ENCODE results near the gene NAA40.

Gene NAA40

GRCh38 chr11:63938479-63939396 is at the start of gene NAA40:
Gene NAA40, plus strand, starts transcription at chr11:63939002. Its CDS starts 95 bp downstream, at chr11:63939097.
- peak; percentile 97 for DNase-seq (ENCODE audit: low spot score)

GRCh38 chr11:63889344-63889743 is 49.5 kb upstream of the NAA40 start:
- no peak for DNase-seq (ENCODE audit: low spot score)

GRCh38 chr11:63890368-63890767 is 48.4 kb upstream of the NAA40 start:
- DNase-seq (ENCODE audit: low spot score): no peak

- DNase-seq (ENCODE audit: low spot score): no peak
These were observed 46.6 kb upstream of the NAA40 start for GRCh38 chr11:63892228-63892627.

- DNase-seq (ENCODE audit: low spot score): no peak
These were observed 45.4 kb upstream of the NAA40 start for GRCh38 chr11:63893355-63893754.

- DNase-seq (ENCODE audit: low spot score): no peak
These were observed 42.7 kb upstream of the NAA40 start for GRCh38 chr11:63896071-63896470.

GRCh38 chr11:63897459-63898146 is 41.2 kb upstream of the NAA40 start:
- no peak for DNase-seq (ENCODE audit: low spot score)

GRCh38 chr11:63901660-63902059 is 37.1 kb upstream of the NAA40 start:
- DNase-seq (ENCODE audit: low spot score): no peak

- no peak for DNase-seq (ENCODE audit: low spot score)
These were observed 34.9 kb upstream of the NAA40 start for GRCh38 chr11:63903884-63904283.

GRCh38 chr11:63904743-63905142 is 34.1 kb upstream of the NAA40 start:
- DNase-seq (ENCODE audit: low spot score): no peak

- DNase-seq (ENCODE audit: low spot score): no peak
These were observed 33.6 kb upstream of the NAA40 start for GRCh38 chr11:63905179-63905578.

GRCh38 chr11:63906087-63906486 is 32.7 kb upstream of the NAA40 start:
- DNase-seq (ENCODE audit: low spot score): no peak

- DNase-seq (ENCODE audit: low spot score): peak; percentile 60
These were observed 32.2 kb upstream of the NAA40 start for GRCh38 chr11:63906585-63906984.

- no peak for DNase-seq (ENCODE audit: low spot score)
These were observed 31.7 kb upstream of the NAA40 start for GRCh38 chr11:63907063-63907462.

- no peak for DNase-seq (ENCODE audit: low spot score)
These were observed 30.8 kb upstream of the NAA40 start for GRCh38 chr11:63907808-63908530.

GRCh38 chr11:63908631-63909401 is 30.0 kb upstream of the NAA40 start:
- no peak for DNase-seq (ENCODE audit: low spot score)

- DNase-seq (ENCODE audit: low spot score): no peak
These were observed 29.0 kb upstream of the NAA40 start for GRCh38 chr11:63909591-63910506.

GRCh38 chr11:63910675-63911074 is 28.1 kb upstream of the NAA40 start:
- no peak for DNase-seq (ENCODE audit: low spot score)

- DNase-seq (ENCODE audit: low spot score): no peak
These were observed 27.4 kb upstream of the NAA40 start for GRCh38 chr11:63911440-63911839.

- DNase-seq (ENCODE audit: low spot score): no peak
These were observed 26.9 kb upstream of the NAA40 start for GRCh38 chr11:63911876-63912275.

- no peak for DNase-seq (ENCODE audit: low spot score)
These were observed 26.1 kb upstream of the NAA40 start for GRCh38 chr11:63912678-63913077.
